ENCODE measurements around the gene NCOA1.
"Not testable (repeated sequence)": the region's sequence is repeated elsewhere in the genome, so short reads cannot be mapped to it uniquely, and the experiment has no call there.

Gene NCOA1

DNA sequence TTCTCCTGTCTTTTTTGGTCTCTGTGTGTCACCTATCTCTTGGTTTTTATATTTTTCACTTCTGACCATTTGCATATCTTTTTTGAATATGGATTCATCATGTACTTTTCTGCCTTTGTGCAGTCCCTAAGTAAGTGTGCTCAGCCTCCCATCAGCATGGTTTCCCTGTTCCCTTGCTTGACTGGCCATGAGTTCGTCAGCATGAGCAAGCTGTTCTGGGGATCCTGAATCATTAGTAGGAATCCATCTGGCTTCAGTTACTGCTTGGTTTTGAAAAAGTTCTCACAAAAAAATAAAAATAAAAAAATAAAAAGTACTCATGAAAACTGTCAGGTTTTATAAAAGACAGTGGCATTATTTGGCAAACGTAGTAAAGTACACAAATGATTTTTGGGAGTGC, 144.1 kb downstream of the NCOA1 start:
- DNase-seq (ENCODE audit: low read depth) = no peak

DNA sequence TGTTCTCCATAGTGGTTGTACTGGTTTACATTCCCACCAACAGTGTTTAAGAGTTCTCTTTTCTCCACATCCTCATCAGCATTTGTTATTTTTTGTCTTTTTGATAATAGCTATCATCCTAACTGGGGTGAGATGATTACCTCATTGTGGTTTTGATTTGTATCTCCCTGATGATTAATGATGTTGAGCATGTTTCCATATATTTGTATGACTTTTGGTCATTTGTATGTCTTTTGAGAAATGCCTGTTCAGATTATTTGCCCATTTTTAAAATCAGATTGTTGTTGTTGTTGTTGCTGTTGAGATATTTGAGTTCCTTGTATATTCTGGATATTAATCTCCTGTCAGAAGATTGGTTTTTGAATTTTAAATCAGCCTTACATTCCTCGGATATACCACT, 147.5 kb downstream of the NCOA1 start:
- DNase-seq (ENCODE audit: low read depth) = no peak

GRCh38 chr2:24642351-24642750, 151.3 kb downstream of the NCOA1 start:
- DNase-seq (ENCODE audit: low read depth) = no peak

DNA sequence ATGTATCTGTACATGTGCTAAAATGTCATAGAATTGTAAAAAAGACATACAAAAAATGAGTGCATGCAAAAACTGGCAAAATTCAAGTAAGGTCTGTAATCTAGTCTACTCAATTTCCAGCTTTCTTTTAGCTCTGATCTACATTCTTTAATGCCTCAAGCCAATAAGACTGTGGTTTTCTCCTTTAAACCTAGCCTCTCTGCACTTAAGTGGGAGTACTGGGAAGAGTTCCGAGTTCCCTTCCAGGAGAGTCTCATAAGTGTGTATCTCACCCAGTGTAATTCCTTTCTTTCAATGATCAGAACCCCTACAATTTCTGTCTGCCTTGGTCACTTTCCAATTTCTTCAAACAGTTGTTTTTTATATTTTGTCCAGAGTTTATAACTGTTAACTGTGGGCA, 152.0 kb downstream of the NCOA1 start:
- DNase-seq (ENCODE audit: low read depth) = no peak

- no peak for DNase-seq (ENCODE audit: low read depth)
Observed at GRCh38 chr2:24644032-24644431, 153.0 kb downstream of the NCOA1 start.

- DNase-seq (ENCODE audit: low read depth) = no peak
Observed at GRCh38 chr2:24650997-24651642, 160.1 kb downstream of the NCOA1 start.

DNA sequence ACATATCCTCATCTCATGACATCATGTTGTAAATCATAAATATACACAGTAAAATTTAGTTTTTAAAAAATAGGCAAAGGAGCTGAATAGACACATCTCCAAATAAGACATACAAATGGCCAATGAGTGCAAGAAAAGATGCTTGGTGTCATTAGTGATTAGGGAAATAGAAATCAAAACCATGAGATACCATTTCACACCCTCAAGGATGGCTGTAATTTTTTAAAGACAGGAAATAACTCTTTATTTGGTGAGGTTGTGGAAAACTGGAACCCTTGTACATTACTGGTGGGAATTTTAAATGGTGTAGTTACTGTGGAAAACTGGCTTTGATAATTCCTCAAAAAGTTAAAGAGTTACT, 160.6 kb downstream of the NCOA1 start:
- no peak for DNase-seq (ENCODE audit: low read depth)

GRCh38 chr2:24652265-24653182, 161.5 kb downstream of the NCOA1 start:
- no peak for DNase-seq (ENCODE audit: low read depth)

DNA sequence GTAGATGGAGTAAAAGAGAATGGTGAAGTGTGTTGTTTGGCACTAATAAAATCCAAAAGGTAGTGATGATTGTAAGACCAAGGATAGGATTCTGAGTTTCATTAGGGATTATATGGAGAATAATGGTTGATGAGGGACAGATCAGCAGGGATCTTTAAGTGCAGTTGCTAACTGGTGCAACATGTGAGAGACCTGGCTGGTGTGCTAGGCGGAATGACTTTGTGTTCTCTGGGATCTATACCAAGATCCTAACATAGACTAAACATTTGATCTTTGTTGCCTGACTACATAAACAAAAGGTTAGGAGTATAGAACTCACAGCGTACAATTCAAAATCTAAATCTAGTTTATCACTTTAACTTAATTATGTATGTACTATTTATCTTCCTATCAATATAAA, 166.8 kb downstream of the NCOA1 start:
- no peak for DNase-seq (ENCODE audit: low read depth)

GRCh38 chr2:24658531-24659202, 167.6 kb downstream of the NCOA1 start:
- no peak for DNase-seq (ENCODE audit: low read depth)

DNA sequence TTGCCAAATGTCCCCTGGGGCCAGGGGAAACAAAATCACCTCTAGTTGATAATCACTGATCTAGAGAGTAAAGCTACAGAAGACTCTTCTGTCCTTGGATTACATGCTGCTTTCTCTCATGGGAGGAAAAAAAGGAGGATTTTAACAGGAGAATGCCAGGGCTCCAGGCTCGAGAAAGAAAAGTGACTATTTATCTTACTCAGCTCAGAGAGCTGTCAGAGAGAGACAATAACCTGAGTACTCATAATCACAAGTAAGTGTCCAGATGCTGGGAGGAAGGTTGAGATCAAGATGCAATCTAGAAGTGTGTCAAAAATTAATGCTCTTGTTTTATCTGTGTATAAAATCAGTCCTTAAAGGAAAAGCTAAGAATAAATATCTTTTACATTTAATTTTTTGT, 168.8 kb downstream of the NCOA1 start:
- DNase-seq (ENCODE audit: low read depth) = no peak

DNA sequence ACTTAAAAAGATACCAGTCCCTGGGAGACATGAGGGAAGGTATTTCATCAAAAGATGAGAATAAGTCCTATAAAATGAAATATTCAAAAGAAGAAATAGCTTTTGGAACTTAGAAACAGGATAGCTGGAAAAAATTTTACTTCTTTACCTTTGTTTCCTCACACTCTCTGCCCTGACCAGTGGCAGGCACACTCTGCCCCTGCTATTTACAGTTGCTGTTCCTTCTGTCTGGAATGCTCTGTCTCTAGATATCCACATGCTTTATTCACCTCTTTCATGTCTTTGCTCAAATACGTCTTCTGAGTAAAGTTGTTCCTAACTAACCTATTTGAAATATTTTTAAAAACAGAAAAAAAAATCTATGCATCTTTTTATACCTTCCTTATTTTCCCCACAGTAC, 176.5 kb downstream of the NCOA1 start:
- no peak for DNase-seq (ENCODE audit: low read depth)

DNA sequence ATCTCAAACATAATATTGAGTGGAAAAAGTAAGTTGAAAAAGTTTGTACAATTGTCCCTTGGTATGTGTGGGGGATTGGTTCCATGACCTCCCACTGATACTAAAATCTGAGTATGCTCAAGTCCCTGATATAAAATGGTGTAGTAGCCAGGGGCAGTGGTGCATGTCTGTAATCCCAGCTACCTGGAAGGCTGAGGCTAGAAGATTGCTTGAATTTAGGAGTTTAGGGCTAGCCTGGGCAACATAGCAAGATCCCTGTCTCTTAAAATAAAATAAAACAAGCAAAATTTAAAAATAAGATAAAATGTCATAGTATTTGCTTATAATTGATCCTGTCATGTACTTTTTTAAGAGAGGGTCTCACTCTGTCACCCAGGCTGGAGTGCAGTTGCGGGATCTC, 180.2 kb downstream of the NCOA1 start:
- DNase-seq (ENCODE audit: low read depth) = no peak

DNA sequence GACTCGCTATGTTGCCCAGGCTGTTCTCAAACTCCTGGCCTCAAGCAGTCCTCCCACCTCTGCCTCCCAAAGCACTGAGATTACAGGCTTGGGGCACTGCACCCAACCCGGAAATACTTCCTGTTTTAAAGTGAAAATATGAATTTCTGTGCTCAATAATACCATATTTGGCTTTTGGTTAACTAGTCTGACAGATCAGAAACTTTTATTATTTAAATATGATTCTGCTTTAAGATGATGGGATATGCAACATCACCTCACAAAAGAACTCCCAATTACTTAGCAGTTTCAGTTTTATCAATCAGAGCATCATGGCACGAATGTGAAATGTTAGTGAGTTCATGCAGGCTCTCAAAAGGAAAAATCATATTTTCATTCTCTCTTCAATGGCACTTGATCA, 181.5 kb downstream of the NCOA1 start:
- no peak for DNase-seq (ENCODE audit: low read depth)

GRCh38 chr2:24675338-24675737, 184.3 kb downstream of the NCOA1 start:
- no peak for DNase-seq (ENCODE audit: low read depth)

DNA sequence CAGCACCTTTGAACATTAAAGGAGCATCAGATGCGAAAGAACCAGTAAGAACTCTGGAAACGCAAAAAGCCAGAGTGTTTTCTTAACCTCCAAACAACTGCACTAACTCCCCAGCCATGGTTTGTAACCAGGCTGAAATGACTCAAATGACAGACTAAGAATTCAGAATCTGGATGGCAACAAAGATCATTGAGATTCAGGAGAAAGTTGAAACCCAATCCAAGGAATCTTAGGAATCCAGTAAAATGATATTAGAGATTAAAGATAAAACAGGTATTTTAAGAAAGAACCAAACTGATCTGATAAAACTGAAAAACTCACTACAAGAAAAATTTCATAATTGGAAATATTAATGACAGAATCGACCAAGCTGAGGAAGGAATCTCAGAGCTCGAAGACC, 185.4 kb downstream of the NCOA1 start:
- no peak for DNase-seq (ENCODE audit: low read depth)

- not testable (repeated sequence) for DNase-seq (ENCODE audit: low read depth)
Observed at GRCh38 chr2:24678066-24678465, 187.0 kb downstream of the NCOA1 start.

DNA sequence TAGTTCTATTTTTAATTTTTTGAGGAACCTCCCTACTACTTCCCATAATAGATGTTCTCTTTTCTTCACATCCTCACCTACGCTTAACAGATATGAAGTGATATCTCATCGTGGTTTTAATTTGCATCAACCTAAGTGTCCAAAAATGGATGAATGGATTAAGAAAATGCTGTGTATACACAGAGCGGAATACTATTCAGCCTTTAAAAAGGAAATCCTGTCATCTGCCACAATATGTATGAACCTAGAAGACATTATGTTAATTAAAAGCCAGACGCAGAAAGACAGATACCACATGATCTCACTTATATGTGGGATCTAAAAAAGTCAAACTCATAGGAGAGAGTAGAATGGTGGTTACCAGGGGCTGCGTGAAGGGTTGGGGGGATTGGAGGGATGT, 189.1 kb downstream of the NCOA1 start:
- no peak for DNase-seq (ENCODE audit: low read depth)

DNA sequence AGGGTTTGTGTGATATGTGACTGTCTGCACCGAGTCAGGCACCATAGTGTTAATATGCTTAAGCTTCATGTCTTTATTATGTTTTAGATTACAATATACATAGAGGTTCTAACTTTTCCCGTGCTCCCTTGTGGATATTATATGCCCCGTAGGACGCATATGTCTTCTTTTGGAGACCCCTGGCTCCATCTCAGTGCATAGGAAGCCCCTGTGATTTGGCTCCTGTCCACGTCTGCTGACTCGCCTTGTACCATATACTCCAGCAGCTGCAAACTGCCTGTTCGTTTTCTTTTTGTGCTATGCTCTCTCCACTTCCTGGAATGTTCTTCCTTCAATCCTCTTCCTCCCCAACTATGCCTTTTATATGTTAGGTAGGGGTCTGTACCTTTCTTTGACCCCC, 191.2 kb downstream of the NCOA1 start:
- DNase-seq (ENCODE audit: low read depth) = no peak

DNA sequence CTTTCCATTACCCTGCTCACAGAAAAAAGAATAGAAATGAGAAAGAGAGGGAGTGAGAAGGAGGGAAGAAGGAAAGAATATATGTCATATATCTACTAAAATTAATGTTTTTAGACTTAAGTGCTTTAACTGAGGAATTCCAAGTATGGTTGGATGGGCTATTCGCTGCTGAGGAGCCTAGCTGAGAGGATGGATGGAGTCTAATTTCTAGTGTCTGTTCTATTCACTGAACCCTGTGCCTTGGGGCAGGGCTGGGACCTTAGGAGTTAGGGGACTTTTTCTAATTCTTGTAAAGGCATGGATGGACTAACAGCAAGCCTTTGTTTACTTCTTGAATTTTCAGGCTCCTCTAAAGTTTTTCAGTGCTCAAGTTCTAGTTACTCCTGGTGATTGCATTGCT, 192.4 kb downstream of the NCOA1 start:
- no peak for DNase-seq (ENCODE audit: low read depth)

DNA sequence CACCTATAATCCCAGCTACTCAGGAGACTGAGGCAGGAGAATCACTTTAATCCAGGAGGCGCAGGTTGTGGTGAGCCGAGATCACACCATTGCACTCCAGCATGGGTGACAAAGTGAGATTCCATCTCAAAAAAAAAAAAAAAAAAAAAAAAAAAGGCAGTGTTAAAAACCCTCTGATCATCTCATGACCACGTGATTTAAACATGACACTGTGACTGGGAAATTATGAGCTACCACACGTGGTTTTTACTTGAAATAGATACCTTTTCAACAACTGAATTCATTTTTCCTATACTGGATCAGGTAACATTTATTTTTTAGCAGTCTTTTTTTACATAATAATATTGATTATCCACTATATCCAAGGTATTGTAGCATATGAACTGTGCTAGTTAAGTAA, 199.5 kb downstream of the NCOA1 start:
- no peak for DNase-seq (ENCODE audit: low read depth)

DNA sequence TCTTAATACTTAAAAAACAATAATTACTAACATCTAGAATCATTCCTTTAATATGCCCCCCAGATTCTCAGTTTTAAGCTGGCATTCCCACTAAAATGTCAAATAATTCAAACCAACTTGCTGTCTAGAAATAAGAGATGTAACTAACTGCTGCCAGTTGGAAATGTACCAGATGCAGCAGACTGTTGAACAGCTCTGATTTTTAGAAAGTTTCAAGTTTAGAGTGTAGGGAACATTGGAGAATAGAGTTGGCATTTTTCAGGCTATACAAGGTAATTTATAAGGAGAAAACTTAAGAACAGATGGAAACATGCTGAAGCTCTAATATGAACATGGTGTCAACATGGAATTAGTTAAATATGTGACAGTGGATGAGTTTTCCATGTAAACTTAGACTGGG, 200.8 kb downstream of the NCOA1 start:
- DNase-seq (ENCODE audit: low read depth) = no peak

- DNase-seq (ENCODE audit: low read depth) = no peak
Observed at GRCh38 chr2:24697792-24698191, 206.7 kb downstream of the NCOA1 start.

Data from stimulated activated CD8-positive, alpha-beta memory T cell treated with anti-CD3 and anti-CD28 coated beads, Interleukin-12 subunit alpha, Interleukin-12 subunit beta, amount 100 ng/mL, for 4 hours (primary cell).